ENCODE measurements around the gene INSIG2. TPM values are rescaled to one million over a fixed set of nuclear protein-coding genes. Genes with fewer than 3 reads are reported as not detected.

INSIG2 gene
- total RNA-seq, 1 donor from 2014 or later, result 64.2 TPM

- DNase-seq (ENCODE audit: low spot score in 2 of 2), result no peak
- H3K4me3 ChIP-seq, result no peak overlapping the region
- H3K4me1 ChIP-seq, result peaks cover 7 to 8% of the 10 kb centered on the region in 2 donors
- no peak for TF ChIP-seq CTCF (IDR thresholded peaks at IDR 0.05)
- H3K27ac ChIP-seq, result no peak overlapping the region
- intact Hi-C loops (cut with DNase I), result no loop called here
- no peaks in the 10 kb centered on the region for H3K27me3 ChIP-seq
- no peaks in the 10 kb centered on the region for H3K36me3 ChIP-seq
- peaks cover 0 to 5% of the 10 kb centered on the region in 2 donors for H3K9me3 ChIP-seq
Observed at GRCh38 chr2:118119761-118120400, 31.6 kb downstream of the INSIG2 start.

GRCh38 chr2:118120401-118120780 lies 32.1 kb downstream of the INSIG2 start:
- Histone ChIP-seq H3K4me1 (peaks cover 7 to 8% of the 10 kb centered on the region in 2 donors), H3K4me3 (no peak overlapping the region), H3K36me3 (no peaks in the 10 kb centered on the region), H3K27ac (no peak overlapping the region), H3K9me3 (peaks cover 0 to 5% of the 10 kb centered on the region in 2 donors), H3K27me3 (no peaks in the 10 kb centered on the region)
- TF ChIP-seq CTCF (IDR thresholded peaks at IDR 0.05), result no peak
- intact Hi-C loops (cut with DNase I), result no loop called here
- DNase-seq (ENCODE audit: low spot score in 2 of 2), result no peak

GRCh38 chr2:118121101-118121500 lies 32.8 kb downstream of the INSIG2 start:
- DNase-seq (ENCODE audit: low spot score in 2 of 2), result no peak
- intact Hi-C loops (cut with DNase I), result no loop called here
- no peaks in the 10 kb centered on the region for H3K27me3 ChIP-seq
- no peak overlapping the region for H3K4me3 ChIP-seq
- no peak overlapping the region for H3K27ac ChIP-seq
- TF ChIP-seq CTCF (IDR thresholded peaks at IDR 0.05), result no peak
- peaks cover 0 to 5% of the 10 kb centered on the region in 2 donors for H3K9me3 ChIP-seq
- no peaks in the 10 kb centered on the region for H3K36me3 ChIP-seq
- H3K4me1 ChIP-seq, result peaks cover 7 to 8% of the 10 kb centered on the region in 2 donors

GRCh38 chr2:118121986-118122524 lies 33.8 kb downstream of the INSIG2 start:
- Histone ChIP-seq H3K4me3 (no peak overlapping the region), H3K4me1 (peaks cover 7 to 8% of the 10 kb centered on the region in 2 donors), H3K27ac (peak overlapping the region; percentile 64 to 71), H3K9me3 (peaks cover 0 to 5% of the 10 kb centered on the region in 2 donors), H3K36me3 (no peaks in the 10 kb centered on the region), H3K27me3 (no peaks in the 10 kb centered on the region)
- DNase-seq (ENCODE audit: low spot score in 2 of 2), result no peak
- no peak for TF ChIP-seq CTCF (IDR thresholded peaks at IDR 0.05)
- intact Hi-C loops (cut with DNase I), result no loop called here

- Histone ChIP-seq H3K27ac (peak overlapping the region; percentile 64 to 71), H3K4me1 (peaks cover 7 to 8% of the 10 kb centered on the region in 2 donors), H3K9me3 (peaks cover 0 to 5% of the 10 kb centered on the region in 2 donors), H3K36me3 (no peaks in the 10 kb centered on the region), H3K4me3 (no peak overlapping the region), H3K27me3 (no peaks in the 10 kb centered on the region)
- intact Hi-C loops (cut with DNase I), result no loop called here
- DNase-seq (ENCODE audit: low spot score in 2 of 2), result no peak
- no peak for TF ChIP-seq CTCF (IDR thresholded peaks at IDR 0.05)
Observed at GRCh38 chr2:118122594-118123281, 34.5 kb downstream of the INSIG2 start.

Data from ascending aorta (tissue), 2 donors.